NCI-H226 (cell line): ENCODE measurements around the gene PLEKHJ1.
A peak's percentile ranks its signal among the peaks of the same experiment; 100 is the strongest.

Experiments
- DNase-seq: peaks from one replicate; pipeline ENCODE4 v3.0.0-alpha.2; 2015

PLEKHJ1 gene

DNA sequence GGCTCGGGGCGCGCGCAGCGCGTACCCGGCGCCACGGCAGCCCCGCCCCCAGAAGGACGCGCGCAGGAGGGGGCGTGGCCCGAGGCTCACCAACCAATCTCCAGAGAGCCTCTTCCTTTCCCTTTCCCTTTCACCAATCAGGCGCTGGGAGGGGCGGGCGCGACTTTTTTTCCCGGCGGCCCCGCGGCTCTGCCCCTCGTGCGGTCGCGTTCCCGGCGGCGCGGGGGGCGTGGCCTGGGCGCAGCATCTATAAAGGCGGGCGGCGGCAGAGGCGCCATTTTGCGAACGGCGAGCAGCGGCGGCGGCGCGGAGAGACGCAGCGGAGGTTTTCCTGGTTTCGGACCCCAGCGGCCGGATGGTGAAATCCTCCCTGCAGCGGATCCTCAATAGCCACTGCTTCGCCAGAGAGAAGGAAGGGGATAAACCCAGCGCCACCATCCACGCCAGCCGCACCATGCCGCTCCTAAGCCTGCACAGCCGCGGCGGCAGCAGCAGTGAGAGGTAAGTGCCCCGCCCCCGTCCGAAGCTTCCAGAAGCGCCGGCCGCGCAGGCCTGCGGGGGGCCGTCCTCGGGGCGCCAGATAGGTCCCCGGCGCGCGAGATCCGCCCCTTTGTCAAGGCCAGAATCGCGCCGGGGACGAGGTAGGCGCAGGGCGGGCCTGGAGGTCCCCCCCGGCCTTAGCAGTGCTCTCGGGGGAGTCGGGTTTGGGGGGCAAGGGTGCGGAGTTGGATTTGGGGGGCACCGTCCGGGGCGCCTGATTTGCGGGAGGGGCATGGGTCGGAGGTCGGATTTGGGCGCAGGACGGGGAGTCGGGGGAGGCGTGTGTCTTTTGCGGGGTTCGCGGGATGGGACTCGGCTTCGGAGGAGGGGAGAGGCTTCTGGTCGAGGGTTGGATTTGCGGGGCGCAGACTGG, 33.4 kb upstream of the PLEKHJ1 start:
- DNase-seq, result peak; percentile 90

GRCh38 chr19:2268861-2269243, 32.7 kb upstream of the PLEKHJ1 start:
- DNase-seq, result no peak

DNA sequence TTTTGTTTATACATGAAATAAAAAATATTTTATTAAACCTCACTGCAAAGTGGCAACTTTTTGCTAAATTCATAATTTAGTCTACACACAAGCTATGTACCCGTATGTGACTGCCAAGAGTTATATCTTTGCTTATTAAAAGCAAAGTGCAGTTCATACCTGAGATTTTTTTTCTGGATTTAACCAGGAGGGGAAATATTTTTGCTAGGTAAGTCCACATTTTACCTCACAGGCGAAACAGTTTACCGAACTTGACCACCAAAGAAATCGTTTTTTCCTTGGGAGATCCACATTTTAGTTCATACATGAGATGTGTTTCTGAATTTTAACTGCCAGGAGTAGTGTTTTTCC, 32.3 kb upstream of the PLEKHJ1 start:
- no peak for DNase-seq

- DNase-seq, result peak; percentile 76
Measured at GRCh38 chr19:2266183-2266993, 30.3 kb upstream of the PLEKHJ1 start.

DNA sequence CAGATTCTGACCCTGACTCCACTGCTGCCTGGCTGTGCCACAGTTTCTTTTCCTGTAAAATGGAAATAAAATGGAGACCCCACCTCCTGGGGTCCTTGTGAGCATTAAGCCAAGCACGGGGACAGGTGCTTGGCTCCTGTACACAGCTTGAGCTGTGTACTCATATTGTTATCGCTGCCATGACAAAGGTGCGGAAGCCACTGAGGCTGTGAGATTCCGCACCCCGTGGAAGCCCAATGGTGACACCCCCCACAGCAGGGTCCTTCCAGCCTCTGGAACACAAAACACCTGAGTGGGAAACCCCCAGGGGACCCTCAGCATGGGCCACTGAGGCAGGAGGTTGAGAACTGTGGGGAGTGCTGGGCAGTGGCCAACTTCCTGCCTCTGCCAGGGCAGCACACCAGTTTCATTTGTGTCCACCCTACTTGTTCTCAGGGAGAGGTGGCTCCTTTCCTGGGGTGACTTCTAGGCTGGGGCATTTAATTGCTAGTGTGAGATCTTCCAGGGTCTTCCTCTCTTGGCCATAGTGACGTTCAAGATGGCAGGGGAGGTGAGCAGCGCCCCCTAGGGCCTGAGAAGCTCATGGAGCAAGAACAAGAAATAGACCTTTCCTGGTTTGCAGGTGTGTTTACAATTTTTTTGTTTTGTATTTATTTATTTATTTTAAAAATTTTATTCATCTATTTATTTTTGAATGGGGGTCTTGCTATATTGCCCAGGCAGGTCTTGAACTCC, 25.5 kb upstream of the PLEKHJ1 start:
- DNase-seq, result no peak

DNA sequence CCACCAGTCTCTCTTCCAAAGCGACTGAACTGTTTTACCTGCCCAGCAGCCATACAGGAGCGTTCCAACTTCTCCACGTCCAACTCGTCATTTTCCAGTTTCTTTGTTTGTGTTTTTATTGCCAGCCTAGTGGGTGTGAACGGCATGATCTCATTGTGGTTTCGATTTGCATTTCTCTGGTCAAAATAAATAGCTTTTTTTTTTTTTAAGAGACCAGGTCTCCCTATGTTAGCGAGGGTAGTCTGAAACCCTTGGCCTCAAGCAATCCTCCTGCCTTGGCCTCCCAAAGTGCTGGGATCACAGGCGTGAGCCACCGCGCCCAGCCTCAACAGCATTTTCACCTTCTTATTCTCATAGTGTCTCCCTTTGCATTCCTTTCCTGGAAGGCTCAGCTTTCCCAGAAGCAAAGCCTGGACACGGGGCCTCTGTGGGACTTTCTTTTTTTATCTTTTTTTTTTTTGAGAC, 24.2 kb upstream of the PLEKHJ1 start:
- no peak for DNase-seq

GRCh38 chr19:2259336-2259735, 23.2 kb upstream of the PLEKHJ1 start:
- no peak for DNase-seq

- DNase-seq, result no peak
Measured at GRCh38 chr19:2255982-2256685, 20.0 kb upstream of the PLEKHJ1 start, which contains the start of gene JSRP1. Gene JSRP1 (minus strand): TSS chr19:2256417. CDS start chr19:2255314, 1,103 bp downstream.

DNA sequence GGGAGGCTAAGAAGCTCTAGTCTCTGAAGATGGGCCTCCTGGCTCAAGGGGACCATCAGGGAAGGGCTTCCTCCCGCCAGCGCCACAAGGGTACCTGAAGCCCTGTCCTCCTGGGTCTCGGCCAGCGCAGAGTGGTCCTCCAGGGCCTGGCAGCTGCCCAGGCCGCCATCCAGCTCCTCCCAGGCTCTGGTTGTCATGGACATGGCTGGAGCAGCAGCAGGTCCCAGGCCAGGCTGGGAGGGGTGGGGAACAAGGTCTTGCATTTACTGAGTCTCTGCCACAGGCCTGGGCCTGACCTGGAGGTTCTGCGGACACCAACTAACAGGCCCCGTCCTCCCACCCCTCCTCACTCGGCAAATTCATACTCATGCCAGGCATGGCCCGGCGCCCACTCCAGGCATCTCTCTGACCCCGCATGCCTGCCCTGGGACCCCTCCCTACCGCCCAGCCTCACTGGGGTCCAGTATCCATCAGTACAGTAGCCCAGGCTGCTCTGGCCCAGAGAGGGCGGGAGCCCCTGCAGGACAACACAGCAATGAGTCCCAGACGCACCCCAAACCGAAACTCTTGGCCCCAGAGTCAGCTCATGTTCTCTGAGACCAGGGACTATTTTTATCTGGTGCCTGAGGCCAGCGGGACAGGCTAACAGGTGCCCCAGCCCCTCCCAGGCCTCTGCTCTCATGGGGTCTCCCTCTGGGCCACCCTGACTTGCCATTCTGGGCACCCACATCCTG, 19.1 kb upstream of the PLEKHJ1 start:
- no peak for DNase-seq

GRCh38 chr19:2254064-2254872, 18.1 kb upstream of the PLEKHJ1 start:
- DNase-seq, result no peak

DNA sequence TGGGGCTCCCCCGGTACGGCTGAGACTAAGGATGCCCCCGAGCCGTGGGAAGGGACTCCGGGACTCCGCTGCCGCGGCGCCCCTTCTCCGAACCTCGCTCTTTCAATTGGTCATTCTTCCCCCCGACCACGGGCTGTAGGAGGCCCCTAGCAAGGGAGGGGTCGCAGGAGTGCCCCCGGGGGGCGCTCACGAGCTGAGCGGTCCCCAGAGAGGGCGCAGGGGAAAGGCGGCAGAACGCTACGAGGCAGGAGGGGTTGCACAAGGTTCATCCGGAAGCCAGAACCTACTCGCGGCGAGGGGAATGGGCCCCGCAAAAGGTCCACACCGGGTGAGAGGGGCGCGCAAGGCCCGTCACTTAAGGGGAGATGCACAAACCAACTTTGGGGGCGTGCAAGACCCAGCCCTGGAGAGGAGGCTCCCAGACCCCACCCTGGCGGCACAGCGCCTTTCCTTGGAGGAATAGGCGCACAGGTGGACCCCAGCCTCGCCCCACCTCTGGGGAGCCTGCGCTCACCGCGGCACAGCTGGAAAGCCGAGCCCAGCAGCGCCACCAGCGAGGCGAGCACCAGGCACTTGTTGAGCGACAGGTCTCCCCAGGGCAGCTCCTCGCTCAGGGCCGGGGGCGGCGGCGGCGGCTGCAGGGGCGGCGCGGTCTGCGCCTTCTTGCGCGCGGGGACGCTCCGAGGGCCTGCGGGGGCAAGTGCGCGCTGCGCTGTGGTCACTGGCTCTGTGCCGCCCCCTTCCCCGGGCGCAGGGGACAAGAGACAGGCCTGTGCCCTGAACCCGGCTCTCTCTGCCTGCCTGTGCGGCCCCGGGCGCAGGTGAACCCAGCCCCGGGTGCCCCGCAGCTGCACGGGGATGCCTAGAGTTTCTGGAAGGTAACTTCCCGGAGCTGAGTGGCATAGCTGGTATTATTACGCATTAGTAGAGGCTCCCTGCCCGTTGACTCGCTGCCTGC, 17.3 kb upstream of the PLEKHJ1 start:
- no peak for DNase-seq

DNA sequence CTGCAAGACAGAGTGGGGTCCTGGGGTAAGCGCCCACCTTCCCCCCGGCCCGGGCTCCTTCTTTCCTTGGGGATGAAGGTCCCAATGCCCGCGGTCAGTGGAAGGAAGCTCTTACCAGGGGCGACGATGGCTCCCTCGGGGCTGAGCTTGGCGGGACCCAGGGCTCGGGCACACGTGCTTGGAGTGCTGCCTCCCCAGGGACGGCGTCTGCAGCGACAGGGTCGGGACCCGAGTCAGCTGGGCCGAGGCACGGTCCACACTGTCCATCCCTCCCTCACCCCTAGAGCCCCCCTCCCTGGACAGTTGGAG, 16.6 kb upstream of the PLEKHJ1 start:
- DNase-seq, result no peak

DNA sequence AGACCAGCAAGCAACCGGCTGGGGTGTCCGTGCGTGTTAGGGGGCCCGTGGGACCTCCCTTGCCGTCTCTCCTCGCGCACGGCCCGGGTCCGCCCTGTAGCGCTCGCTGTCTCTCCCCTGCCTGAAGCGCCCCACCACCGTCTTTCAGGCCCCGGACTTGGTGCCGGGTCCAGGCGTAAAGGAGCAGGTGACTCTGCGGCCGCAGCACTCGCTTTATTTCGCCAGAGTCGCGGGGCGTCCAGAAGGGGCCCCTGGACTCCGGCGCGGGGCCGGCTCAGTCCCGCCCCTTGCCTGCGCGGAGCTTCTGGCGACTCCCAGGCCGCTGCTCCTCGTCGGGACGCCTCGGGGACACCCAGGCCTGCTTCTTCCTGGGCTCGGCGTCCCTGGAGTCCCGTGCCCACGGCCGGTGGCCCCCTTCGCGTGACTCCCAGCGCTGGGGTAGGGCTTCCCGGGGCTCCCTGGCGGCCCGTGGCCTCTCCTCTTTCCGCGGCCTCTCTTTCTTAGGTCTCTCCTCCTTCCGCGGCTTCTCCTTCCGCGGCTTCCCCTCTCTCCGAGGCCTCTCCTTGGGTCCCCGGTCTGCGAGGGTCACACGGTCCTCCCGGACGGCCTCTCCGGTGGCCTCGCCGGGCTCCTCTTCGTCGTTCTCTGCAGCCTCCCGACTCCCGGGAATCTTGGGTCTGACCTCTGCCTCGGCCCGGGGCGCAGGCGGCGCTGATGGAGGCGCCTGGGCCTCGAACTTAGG, 16.1 kb upstream of the PLEKHJ1 start:
- DNase-seq, result no peak

DNA sequence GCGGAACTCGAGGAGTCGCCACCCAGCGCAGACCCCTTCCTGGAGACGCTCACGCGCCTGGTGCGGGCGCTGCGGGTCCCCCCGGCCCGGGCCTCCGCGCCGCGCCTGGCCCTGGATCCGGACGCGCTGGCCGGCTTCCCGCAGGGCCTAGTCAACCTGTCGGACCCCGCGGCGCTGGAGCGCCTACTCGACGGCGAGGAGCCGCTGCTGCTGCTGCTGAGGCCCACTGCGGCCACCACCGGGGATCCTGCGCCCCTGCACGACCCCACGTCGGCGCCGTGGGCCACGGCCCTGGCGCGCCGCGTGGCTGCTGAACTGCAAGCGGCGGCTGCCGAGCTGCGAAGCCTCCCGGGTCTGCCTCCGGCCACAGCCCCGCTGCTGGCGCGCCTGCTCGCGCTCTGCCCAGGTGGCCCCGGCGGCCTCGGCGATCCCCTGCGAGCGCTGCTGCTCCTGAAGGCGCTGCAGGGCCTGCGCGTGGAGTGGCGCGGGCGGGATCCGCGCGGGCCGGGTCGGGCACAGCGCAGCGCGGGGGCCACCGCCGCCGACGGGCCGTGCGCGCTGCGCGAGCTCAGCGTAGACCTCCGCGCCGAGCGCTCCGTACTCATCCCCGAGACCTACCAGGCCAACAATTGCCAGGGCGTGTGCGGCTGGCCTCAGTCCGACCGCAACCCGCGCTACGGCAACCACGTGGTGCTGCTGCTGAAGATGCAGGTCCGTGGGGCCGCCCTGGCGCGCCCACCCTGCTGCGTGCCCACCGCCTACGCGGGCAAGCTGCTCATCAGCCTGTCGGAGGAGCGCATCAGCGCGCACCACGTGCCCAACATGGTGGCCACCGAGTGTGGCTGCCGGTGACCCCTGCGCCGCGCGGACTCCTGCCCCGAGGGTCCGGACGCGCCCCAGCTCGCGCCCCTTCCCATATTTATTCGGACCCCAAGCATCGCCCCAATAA, 15.3 kb upstream of the PLEKHJ1 start:
- no peak for DNase-seq

GRCh38 chr19:2250766-2251105, 14.6 kb upstream of the PLEKHJ1 start:
- DNase-seq, result no peak

- DNase-seq, result no peak
Measured at GRCh38 chr19:2249880-2250765, 14.0 kb upstream of the PLEKHJ1 start.
